ENCODE measurements around the gene RASA4. TPM values are rescaled to one million over a fixed set of nuclear protein-coding genes. Genes with fewer than 3 reads are reported as not detected.
"Not testable (repeated sequence)": the region's sequence is repeated elsewhere in the genome, so short reads cannot be mapped to it uniquely, and the experiment has no call there.

RASA4 gene
- total and polyA plus RNA-seq, 2 of the 4 experiments (the other 2 are of a cell fraction) = 3.8 to 18.6 TPM

- H3K36me3 ChIP-seq (ENCODE audit: control insufficient read depth, insufficient read depth, low read length); POLR2A ChIA-PET (ENCODE audit: unreplicated experiment); H2AK5ac ChIP-seq (ENCODE audit: low read depth, low read length); H3K79me1 ChIP-seq (ENCODE audit: low read depth in 1 of 2, low read length in 2 of 2); H3K4me2 ChIP-seq (ENCODE audit: low read depth, low read length); H3K4ac ChIP-seq (ENCODE audit: low read depth, low read length); CTCF ChIA-PET; H3K27ac ChIP-seq (ENCODE audit: insufficient read depth, low read length); H2BK120ac ChIP-seq (ENCODE audit: low read depth, low read length); H3K9ac ChIP-seq (ENCODE audit: low read depth, low read length); H4K91ac ChIP-seq (ENCODE audit: insufficient read depth, low read depth, low read length); H3K9me3 ChIP-seq (ENCODE audit: control insufficient read depth, insufficient read depth, low read length); H3K18ac ChIP-seq (ENCODE audit: low read depth, low read length); H2AK9ac ChIP-seq (replicated peaks; ENCODE audit: low read depth, low read length, poor library complexity); dilution Hi-C loops (cut with HindIII; ENCODE audit: low sequenced_read_pairs, unreplicated experiment); H4K8ac ChIP-seq (ENCODE audit: low read depth in 2 of 2, low read length in 2 of 2); in situ Hi-C loops (cut with MboI; ENCODE audit: low sequenced_read_pairs); H4K20me1 ChIP-seq (ENCODE audit: insufficient read depth, low read length); DNase-seq; H3K4me3 ChIP-seq (ENCODE audit: insufficient read depth, low read depth, low read length); H2BK5ac ChIP-seq (ENCODE audit: low read depth, low read length, poor library complexity, severe bottlenecking); ATAC-seq (ENCODE audit: low read depth); H2BK20ac ChIP-seq (ENCODE audit: low read depth, low read length); intact Hi-C loops (cut with micrococcal nuclease); H3K9me1 ChIP-seq (ENCODE audit: insufficient read depth, low read length); H3K56ac ChIP-seq (ENCODE audit: extremely low read depth, insufficient read depth, low read length); H4K5ac ChIP-seq (ENCODE audit: low read depth, low read length); H3K4me1 ChIP-seq (ENCODE audit: control insufficient read depth, insufficient read depth, low read length); H3K23ac ChIP-seq (ENCODE audit: low read depth, low read length); BruUV-seq (replicated peaks); H3K14ac ChIP-seq (replicated peaks; ENCODE audit: low read depth, low read length); H2AFZ ChIP-seq (replicated peaks; ENCODE audit: low read length, poor library complexity); H2BK15ac ChIP-seq (ENCODE audit: low read depth, low read length); H3K27me3 ChIP-seq (ENCODE audit: control insufficient read depth, insufficient read depth, low read length): not testable (repeated sequence)
- WGBS, 2 experiments (ENCODE audit: extremely low coverage in 2 of 2, insufficient read length in 1 of 2) = no CpG with 5 or more reads among the region's 4 CpGs
Measured at GRCh38 chr7:102649924-102650323, 33.4 kb upstream of the RASA4 start, which contains the start of gene SPDYE2B. Gene SPDYE2B, plus strand, starts transcription at chr7:102650319. Its CDS starts 2,030 bp downstream, at chr7:102652349.

GRCh38 chr7:102647813-102648212, 31.3 kb upstream of the RASA4 start:
- H3K4me2 ChIP-seq (ENCODE audit: low read depth, low read length); H2AK5ac ChIP-seq (ENCODE audit: low read depth, low read length); H3K79me1 ChIP-seq (ENCODE audit: low read depth in 1 of 2, low read length in 2 of 2); H3K4me3 ChIP-seq (ENCODE audit: insufficient read depth, low read depth, low read length); in situ Hi-C loops (cut with MboI; ENCODE audit: low sequenced_read_pairs); dilution Hi-C loops (cut with HindIII; ENCODE audit: low sequenced_read_pairs, unreplicated experiment); H3K27ac ChIP-seq (ENCODE audit: insufficient read depth, low read length); H2AFZ ChIP-seq (replicated peaks; ENCODE audit: low read length, poor library complexity); H3K4me1 ChIP-seq (ENCODE audit: control insufficient read depth, insufficient read depth, low read length); H3K9ac ChIP-seq (ENCODE audit: low read depth, low read length); H3K9me1 ChIP-seq (ENCODE audit: insufficient read depth, low read length); H3K36me3 ChIP-seq (ENCODE audit: control insufficient read depth, insufficient read depth, low read length); H4K8ac ChIP-seq (ENCODE audit: low read depth in 2 of 2, low read length in 2 of 2); H2BK15ac ChIP-seq (ENCODE audit: low read depth, low read length); H4K91ac ChIP-seq (ENCODE audit: insufficient read depth, low read depth, low read length); H3K9me3 ChIP-seq (ENCODE audit: control insufficient read depth, insufficient read depth, low read length); H2BK20ac ChIP-seq (ENCODE audit: low read depth, low read length); H3K4ac ChIP-seq (ENCODE audit: low read depth, low read length); BruUV-seq (replicated peaks); H3K23ac ChIP-seq (ENCODE audit: low read depth, low read length); H2BK120ac ChIP-seq (ENCODE audit: low read depth, low read length); H4K20me1 ChIP-seq (ENCODE audit: insufficient read depth, low read length); H3K18ac ChIP-seq (ENCODE audit: low read depth, low read length); H2AK9ac ChIP-seq (replicated peaks; ENCODE audit: low read depth, low read length, poor library complexity); POLR2A ChIA-PET (ENCODE audit: unreplicated experiment); ATAC-seq (ENCODE audit: low read depth); H2BK5ac ChIP-seq (ENCODE audit: low read depth, low read length, poor library complexity, severe bottlenecking); DNase-seq; H3K14ac ChIP-seq (replicated peaks; ENCODE audit: low read depth, low read length); H3K27me3 ChIP-seq (ENCODE audit: control insufficient read depth, insufficient read depth, low read length); H3K56ac ChIP-seq (ENCODE audit: extremely low read depth, insufficient read depth, low read length); intact Hi-C loops (cut with micrococcal nuclease); CTCF ChIA-PET; H4K5ac ChIP-seq (ENCODE audit: low read depth, low read length): not testable (repeated sequence)
- WGBS, 2 experiments (ENCODE audit: extremely low coverage in 2 of 2, insufficient read length in 1 of 2) = no CpG with 5 or more reads among the region's 7 CpGs
